AML-193 (cell line): ENCODE results near the gene KCNJ4.

Experiments
- DNase-seq, 2 experiments: peaks; one replicate each; lab custom pipeline; 2025; lab: John Stamatoyannopoulos, UW

Gene KCNJ4

GRCh38 chr22:38429499-38430068, 25.4 kb downstream of the KCNJ4 start:
- no peak for DNase-seq

- no peak for DNase-seq
These were observed 26.3 kb downstream of the KCNJ4 start for GRCh38 chr22:38428714-38429113.

GRCh38 chr22:38427940-38428339, 27.1 kb downstream of the KCNJ4 start:
- no peak for DNase-seq

- no peak for DNase-seq
These were observed 27.5 kb downstream of the KCNJ4 start for GRCh38 chr22:38427465-38427864.

GRCh38 chr22:38426628-38427027, 28.4 kb downstream of the KCNJ4 start:
- no peak for DNase-seq

GRCh38 chr22:38424525-38425080, 30.4 kb downstream of the KCNJ4 start:
- no peak for DNase-seq

GRCh38 chr22:38423512-38424503, 31.2 kb downstream of the KCNJ4 start:
- no peak for DNase-seq

- no peak for DNase-seq
These were observed 32.1 kb downstream of the KCNJ4 start for GRCh38 chr22:38422611-38423511.

- DNase-seq = no peak
These were observed 34.3 kb downstream of the KCNJ4 start for GRCh38 chr22:38420734-38421133.

GRCh38 chr22:38419858-38420160, 35.2 kb downstream of the KCNJ4 start:
- no peak for DNase-seq

- DNase-seq = no peak
These were observed 35.7 kb downstream of the KCNJ4 start for GRCh38 chr22:38419121-38419857.

- DNase-seq = no peak
These were observed 36.4 kb downstream of the KCNJ4 start for GRCh38 chr22:38418589-38418988.

- DNase-seq = no peak
These were observed 37.5 kb downstream of the KCNJ4 start for GRCh38 chr22:38417252-38418060.

- DNase-seq = no peak
These were observed 38.3 kb downstream of the KCNJ4 start for GRCh38 chr22:38416621-38417251.

- DNase-seq = no peak
These were observed 39.3 kb downstream of the KCNJ4 start for GRCh38 chr22:38415561-38416321.

GRCh38 chr22:38415046-38415445, 40.0 kb downstream of the KCNJ4 start:
- DNase-seq = no peak

GRCh38 chr22:38414009-38414395, 41.0 kb downstream of the KCNJ4 start:
- DNase-seq = no peak

- DNase-seq = no peak
These were observed 41.7 kb downstream of the KCNJ4 start for GRCh38 chr22:38413085-38414008.
